ENCODE results near the gene CSRNP3. TPM values are rescaled to one million over a fixed set of nuclear protein-coding genes. Genes with fewer than 3 reads are reported as not detected.

CSRNP3 gene
- total and polyA plus RNA-seq, 4 donors = 0.18 to 2.2 (median 2.0) TPM

GRCh38 chr2:165623783-165624469, 154.4 kb downstream of the CSRNP3 start:
- Histone ChIP-seq H3K27me3 (ENCODE audit: control insufficient read depth in 4 of 4, insufficient read depth in 4 of 4, low read length in 3 of 4) (no peaks in the 10 kb centered on the region), H3K36me3 (ENCODE audit: control insufficient read depth in 4 of 4, insufficient read depth in 3 of 4, low read depth in 1 of 4, low read length in 3 of 4) (no peaks in the 10 kb centered on the region), H3K4me1 (ENCODE audit: control insufficient read depth in 4 of 4, insufficient read depth in 4 of 4, low read length in 3 of 4) (no peaks in the 10 kb centered on the region), H3K4me3 (ENCODE audit: low read depth in 1 of 3, low read length in 3 of 3) (no peak overlapping the region), H3K9me3 (ENCODE audit: control insufficient read depth in 4 of 4, low read length in 3 of 4) (no peaks in the 10 kb centered on the region), H3K27ac (ENCODE audit: low read depth in 1 of 2, low read length in 2 of 2) (no peak overlapping the region), H3K9ac (ENCODE audit: low read depth in 1 of 2, low read length in 2 of 2) (no peak overlapping the region)
- TF ChIP-seq SP1 (IDR thresholded peaks at IDR 0.05) = no peak
- no peak for TF ChIP-seq GABPA (IDR thresholded peaks at IDR 0.05 in 1 of 2, conservative IDR thresholded peaks at IDR 0.05 in 1 of 2)
- DNase-seq (ENCODE audit: low spot score) = no peak
- 91% methylated on average over 6 of the region's 6 CpGs for WGBS

DNA sequence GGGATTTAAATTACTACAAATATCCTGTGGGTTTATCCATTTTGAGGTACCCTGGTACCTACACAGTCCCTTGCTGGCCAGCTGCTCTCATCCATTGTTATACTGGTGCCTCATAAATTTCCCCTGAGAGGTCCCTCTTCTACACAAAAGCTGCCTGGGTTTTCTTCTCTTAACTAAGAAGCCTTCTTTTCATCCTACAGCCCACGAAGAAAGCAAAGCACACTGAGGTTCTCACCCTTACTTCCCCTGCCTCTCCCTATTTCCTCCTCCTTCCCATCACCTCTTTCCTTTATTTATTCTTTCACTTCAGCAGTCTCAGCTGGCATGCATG, 154.9 kb downstream of the CSRNP3 start:
- Histone ChIP-seq H3K9me3 (ENCODE audit: control insufficient read depth in 4 of 4, low read length in 3 of 4) (no peaks in the 10 kb centered on the region), H3K27me3 (ENCODE audit: control insufficient read depth in 4 of 4, insufficient read depth in 4 of 4, low read length in 3 of 4) (no peaks in the 10 kb centered on the region), H3K4me1 (ENCODE audit: control insufficient read depth in 4 of 4, insufficient read depth in 4 of 4, low read length in 3 of 4) (no peaks in the 10 kb centered on the region), H3K36me3 (ENCODE audit: control insufficient read depth in 4 of 4, insufficient read depth in 3 of 4, low read depth in 1 of 4, low read length in 3 of 4) (no peaks in the 10 kb centered on the region), H3K4me3 (ENCODE audit: low read depth in 1 of 3, low read length in 3 of 3) (no peak overlapping the region), H3K27ac (ENCODE audit: low read depth in 1 of 2, low read length in 2 of 2) (no peak overlapping the region), H3K9ac (ENCODE audit: low read depth in 1 of 2, low read length in 2 of 2) (no peak overlapping the region)
- WGBS = 85% methylated on average over 1 of the region's 1 CpG
- TF ChIP-seq HNF4A (conservative IDR thresholded peaks at IDR 0.05) = no peak
- TF ChIP-seq NR2F2 (IDR thresholded peaks at IDR 0.05) = no peak
- TF ChIP-seq SP1 (IDR thresholded peaks at IDR 0.05) = no peak
- TF ChIP-seq EGR1 (IDR thresholded peaks at IDR 0.05; ENCODE audit: low read depth in 2 of 2) = no peak
- TF ChIP-seq MAX (IDR thresholded peaks at IDR 0.05) = no peak
- TF ChIP-seq, protein P1, sequence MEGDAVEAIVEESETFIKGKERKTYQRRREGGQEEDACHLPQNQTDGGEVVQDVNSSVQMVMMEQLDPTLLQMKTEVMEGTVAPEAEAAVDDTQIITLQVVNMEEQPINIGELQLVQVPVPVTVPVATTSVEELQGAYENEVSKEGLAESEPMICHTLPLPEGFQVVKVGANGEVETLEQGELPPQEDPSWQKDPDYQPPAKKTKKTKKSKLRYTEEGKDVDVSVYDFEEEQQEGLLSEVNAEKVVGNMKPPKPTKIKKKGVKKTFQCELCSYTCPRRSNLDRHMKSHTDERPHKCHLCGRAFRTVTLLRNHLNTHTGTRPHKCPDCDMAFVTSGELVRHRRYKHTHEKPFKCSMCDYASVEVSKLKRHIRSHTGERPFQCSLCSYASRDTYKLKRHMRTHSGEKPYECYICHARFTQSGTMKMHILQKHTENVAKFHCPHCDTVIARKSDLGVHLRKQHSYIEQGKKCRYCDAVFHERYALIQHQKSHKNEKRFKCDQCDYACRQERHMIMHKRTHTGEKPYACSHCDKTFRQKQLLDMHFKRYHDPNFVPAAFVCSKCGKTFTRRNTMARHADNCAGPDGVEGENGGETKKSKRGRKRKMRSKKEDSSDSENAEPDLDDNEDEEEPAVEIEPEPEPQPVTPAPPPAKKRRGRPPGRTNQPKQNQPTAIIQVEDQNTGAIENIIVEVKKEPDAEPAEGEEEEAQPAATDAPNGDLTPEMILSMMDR (IDR thresholded peaks at IDR 0.05; ENCODE audit: low read depth, low read length, missing input control) = no peak
- TF ChIP-seq RXRA (IDR thresholded peaks at IDR 0.05) = no peak
- TF ChIP-seq RAD21 (IDR thresholded peaks at IDR 0.05) = no peak
- no peak for TF ChIP-seq REST (IDR thresholded peaks at IDR 0.05)
- TF ChIP-seq FOXA2 (IDR thresholded peaks at IDR 0.05) = no peak
- no peak for TF ChIP-seq JUND (IDR thresholded peaks at IDR 0.05)
- TF ChIP-seq TAF1 (conservative IDR thresholded peaks at IDR 0.05) = no peak
- TF ChIP-seq GABPA (IDR thresholded peaks at IDR 0.05 in 1 of 2, conservative IDR thresholded peaks at IDR 0.05 in 1 of 2) = no peak
- TF ChIP-seq, protein P2, sequence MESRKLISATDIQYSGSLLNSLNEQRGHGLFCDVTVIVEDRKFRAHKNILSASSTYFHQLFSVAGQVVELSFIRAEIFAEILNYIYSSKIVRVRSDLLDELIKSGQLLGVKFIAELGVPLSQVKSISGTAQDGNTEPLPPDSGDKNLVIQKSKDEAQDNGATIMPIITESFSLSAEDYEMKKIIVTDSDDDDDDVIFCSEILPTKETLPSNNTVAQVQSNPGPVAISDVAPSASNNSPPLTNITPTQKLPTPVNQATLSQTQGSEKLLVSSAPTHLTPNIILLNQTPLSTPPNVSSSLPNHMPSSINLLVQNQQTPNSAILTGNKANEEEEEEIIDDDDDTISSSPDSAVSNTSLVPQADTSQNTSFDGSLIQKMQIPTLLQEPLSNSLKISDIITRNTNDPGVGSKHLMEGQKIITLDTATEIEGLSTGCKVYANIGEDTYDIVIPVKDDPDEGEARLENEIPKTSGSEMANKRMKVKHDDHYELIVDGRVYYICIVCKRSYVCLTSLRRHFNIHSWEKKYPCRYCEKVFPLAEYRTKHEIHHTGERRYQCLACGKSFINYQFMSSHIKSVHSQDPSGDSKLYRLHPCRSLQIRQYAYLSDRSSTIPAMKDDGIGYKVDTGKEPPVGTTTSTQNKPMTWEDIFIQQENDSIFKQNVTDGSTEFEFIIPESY (IDR thresholded peaks at IDR 0.05) = no peak
- TF ChIP-seq, protein P3, sequence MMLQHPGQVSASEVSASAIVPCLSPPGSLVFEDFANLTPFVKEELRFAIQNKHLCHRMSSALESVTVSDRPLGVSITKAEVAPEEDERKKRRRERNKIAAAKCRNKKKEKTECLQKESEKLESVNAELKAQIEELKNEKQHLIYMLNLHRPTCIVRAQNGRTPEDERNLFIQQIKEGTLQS (IDR thresholded peaks at IDR 0.05) = no peak
- TF ChIP-seq YY1 (IDR thresholded peaks at IDR 0.05) = no peak
- TF ChIP-seq FOXA1 (IDR thresholded peaks at IDR 0.05) = no peak
- TF ChIP-seq HNF4G (IDR thresholded peaks at IDR 0.05) = no peak
- DNase-seq (ENCODE audit: low spot score) = no peak

Data from liver (tissue), 9 donors.